ENCODE data around the gene TBC1D2B.

DNA sequence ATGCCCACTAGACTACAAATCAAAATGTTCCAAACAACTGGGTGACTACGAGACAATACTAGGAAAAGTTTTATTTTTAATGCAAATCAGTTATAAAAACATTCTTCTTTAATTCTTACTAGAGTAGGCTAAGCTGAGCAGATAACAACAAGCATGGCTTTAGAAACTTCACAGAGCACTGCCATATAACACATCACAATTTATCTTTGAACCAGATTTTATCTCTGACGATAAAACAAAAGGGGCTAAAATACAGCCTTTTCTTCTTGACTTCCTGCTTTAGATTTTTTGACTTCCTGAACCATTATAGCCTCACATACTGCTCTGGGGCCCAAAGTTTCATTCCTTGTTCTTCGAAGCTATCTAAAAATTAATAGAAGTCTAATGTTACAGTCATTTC lies 25.9 kb downstream of the TBC1D2B start:
- no peak for TF ChIP-seq POLR2A (IDR thresholded peaks at IDR 0.05)
- TF ChIP-seq, protein P1, sequence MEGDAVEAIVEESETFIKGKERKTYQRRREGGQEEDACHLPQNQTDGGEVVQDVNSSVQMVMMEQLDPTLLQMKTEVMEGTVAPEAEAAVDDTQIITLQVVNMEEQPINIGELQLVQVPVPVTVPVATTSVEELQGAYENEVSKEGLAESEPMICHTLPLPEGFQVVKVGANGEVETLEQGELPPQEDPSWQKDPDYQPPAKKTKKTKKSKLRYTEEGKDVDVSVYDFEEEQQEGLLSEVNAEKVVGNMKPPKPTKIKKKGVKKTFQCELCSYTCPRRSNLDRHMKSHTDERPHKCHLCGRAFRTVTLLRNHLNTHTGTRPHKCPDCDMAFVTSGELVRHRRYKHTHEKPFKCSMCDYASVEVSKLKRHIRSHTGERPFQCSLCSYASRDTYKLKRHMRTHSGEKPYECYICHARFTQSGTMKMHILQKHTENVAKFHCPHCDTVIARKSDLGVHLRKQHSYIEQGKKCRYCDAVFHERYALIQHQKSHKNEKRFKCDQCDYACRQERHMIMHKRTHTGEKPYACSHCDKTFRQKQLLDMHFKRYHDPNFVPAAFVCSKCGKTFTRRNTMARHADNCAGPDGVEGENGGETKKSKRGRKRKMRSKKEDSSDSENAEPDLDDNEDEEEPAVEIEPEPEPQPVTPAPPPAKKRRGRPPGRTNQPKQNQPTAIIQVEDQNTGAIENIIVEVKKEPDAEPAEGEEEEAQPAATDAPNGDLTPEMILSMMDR (IDR thresholded peaks at IDR 0.05) = no peak

All from heart left ventricle (tissue), 13 donors.